GM18868 (cell line): ENCODE results near the gene URAD.
"Not testable (repeated sequence)": the region's sequence is repeated elsewhere in the genome, so short reads cannot be mapped to it uniquely, and the experiment has no call there.

ENCODE experiments used
- ATAC-seq: cut with Tn5 transposase; IDR thresholded peaks from one replicate; pipeline ENCODE4 v1.9.1; 2021; ENCODE audit warnings: mild to moderate bottlenecking, moderate library complexity; ENCODE audit not compliant: unreplicated experiment

URAD gene

GRCh38 chr13:27971776-27972477 lies 16.6 kb downstream of the URAD start:
- ATAC-seq = no peak

GRCh38 chr13:27971236-27971645 lies 17.3 kb downstream of the URAD start:
- ATAC-seq = no peak

- ATAC-seq = no peak
Observed at GRCh38 chr13:27970382-27971235, 17.9 kb downstream of the URAD start.

- no peak for ATAC-seq
Observed at GRCh38 chr13:27969866-27970229, 18.6 kb downstream of the URAD start.

- no peak for ATAC-seq
Observed at GRCh38 chr13:27969082-27969865, 19.2 kb downstream of the URAD start, which contains the start of gene CDX2. Gene CDX2, minus strand, starts transcription at chr13:27969315. Its CDS starts 309 bp downstream, at chr13:27969006.

GRCh38 chr13:27968316-27969081 lies 20.0 kb downstream of the URAD start:
- no peak for ATAC-seq

GRCh38 chr13:27967736-27968315 lies 20.7 kb downstream of the URAD start:
- ATAC-seq = no peak

GRCh38 chr13:27967203-27967735 lies 21.2 kb downstream of the URAD start:
- no peak for ATAC-seq

GRCh38 chr13:27966641-27967202 lies 21.8 kb downstream of the URAD start:
- ATAC-seq = no peak

GRCh38 chr13:27965740-27966640 lies 22.5 kb downstream of the URAD start:
- ATAC-seq = no peak

- no peak for ATAC-seq
Observed at GRCh38 chr13:27965343-27965739, 23.2 kb downstream of the URAD start.

- no peak for ATAC-seq
Observed at GRCh38 chr13:27964741-27965323, 23.7 kb downstream of the URAD start.

- ATAC-seq = not testable (repeated sequence)
Observed at GRCh38 chr13:27964206-27964605, 24.3 kb downstream of the URAD start.

- no peak for ATAC-seq
Observed at GRCh38 chr13:27963491-27963890, 25.0 kb downstream of the URAD start.

- no peak for ATAC-seq
Observed at GRCh38 chr13:27962982-27963381, 25.5 kb downstream of the URAD start.

GRCh38 chr13:27962128-27962841 lies 26.2 kb downstream of the URAD start:
- no peak for ATAC-seq

- ATAC-seq = no peak
Observed at GRCh38 chr13:27961227-27962085, 27.0 kb downstream of the URAD start.
